Liver (tissue), 9 donors: ENCODE measurements around the gene GMDS. TPM values are rescaled to one million over a fixed set of nuclear protein-coding genes. Genes with fewer than 3 reads are reported as not detected.

Experiments used
- DNase-seq: peaks from one replicate; pipeline ENCODE4 v3.0.0-alpha.2; 2017; ENCODE audit warnings: low spot score
- H3K27ac ChIP-seq, 2 donors: one replicate each; pipeline ENCODE4 v1.7.0; 2013; ENCODE audit warnings: inconsistent platforms in 2 of 2, low read length in 2 of 2, control low read depth in 1 of 2, low read depth in 1 of 2, mild to moderate bottlenecking in 1 of 2
- H3K27me3 ChIP-seq, 4 donors: one replicate each; pipeline versions ENCODE4 v1.6.1 to v1.7.0; 2013; ENCODE audit warnings: low read length in 3 of 4, inconsistent platforms in 1 of 4, mild to moderate bottlenecking in 1 of 4, moderate library complexity in 1 of 4; ENCODE audit not compliant: control insufficient read depth in 4 of 4, insufficient read depth in 4 of 4
- H3K36me3 ChIP-seq, 4 donors: one replicate each; pipeline versions ENCODE4 v1.6.1 to v1.7.0; 2013; ENCODE audit warnings: low read length in 3 of 4, mild to moderate bottlenecking in 3 of 4, low read depth in 1 of 4, moderate library complexity in 1 of 4; ENCODE audit not compliant: control insufficient read depth in 4 of 4, insufficient read depth in 3 of 4
- H3K4me1 ChIP-seq, 4 donors: one replicate each; pipeline versions ENCODE4 v1.6.1 to v1.7.0; 2013; ENCODE audit warnings: low read length in 3 of 4, mild to moderate bottlenecking in 3 of 4, moderate library complexity in 1 of 4; ENCODE audit not compliant: control insufficient read depth in 4 of 4, insufficient read depth in 4 of 4
- H3K4me3 ChIP-seq, 3 donors: one replicate each; pipeline versions ENCODE4 v1.6.1 to v1.7.0; 2013; ENCODE audit warnings: low read length in 3 of 3, control low read depth in 1 of 3, low read depth in 1 of 3, mild to moderate bottlenecking in 1 of 3
- H3K9ac ChIP-seq, 2 donors: one replicate each; pipeline ENCODE4 v1.7.0; 2013; ENCODE audit warnings: low read length in 2 of 2, mild to moderate bottlenecking in 2 of 2, moderate library complexity in 2 of 2, control low read depth in 1 of 2, low read depth in 1 of 2
- H3K9me3 ChIP-seq, 4 donors: one replicate each; pipeline versions ENCODE4 v1.6.1 to v1.7.0; 2013; ENCODE audit warnings: low read length in 3 of 4; ENCODE audit not compliant: control insufficient read depth in 4 of 4
- CTCF ChIP-seq: fragments of 150-350 bp; IDR thresholded peaks from 2 replicates; pipeline ENCODE4 v1.5.1; 2017; ENCODE audit warnings: improper control_type of control experiment, low read depth, low read length; ENCODE audit not compliant: missing input control
- EGR1 ChIP-seq, 2 donors: IDR thresholded peaks; 2 replicates each; pipeline ENCODE4 v1.6.1; 2016 to 2018; ENCODE audit warnings: antibody characterized with exemption in 2 of 2, low read depth in 2 of 2
- FOXA1 ChIP-seq: IDR thresholded peaks from 2 replicates; pipeline ENCODE4 v1.6.1; 2016; ENCODE audit warnings: antibody characterized with exemption
- GABPA ChIP-seq, 2 donors: IDR thresholded peaks in 1 of 2; conservative IDR thresholded peaks in 1 of 2; 2 replicates each; pipeline ENCODE4 v1.6.1; 2016; ENCODE audit warnings: antibody characterized with exemption in 2 of 2, mild to moderate bottlenecking in 1 of 2, moderate library complexity in 1 of 2
- HNF4A ChIP-seq, 2 donors: conservative IDR thresholded peaks; 2 replicates each; pipeline ENCODE4 v1.6.1; 2016; ENCODE audit warnings: antibody characterized with exemption in 2 of 2, mild to moderate bottlenecking in 2 of 2
- HNF4G ChIP-seq: IDR thresholded peaks from 2 replicates; pipeline ENCODE4 v1.6.1; 2016; ENCODE audit warnings: antibody characterized with exemption
- JUND ChIP-seq, 2 donors: IDR thresholded peaks; 2 replicates each; pipeline ENCODE4 v1.6.1; 2016; ENCODE audit warnings: antibody characterized with exemption in 2 of 2
- NR2F2 ChIP-seq: IDR thresholded peaks from 2 replicates; pipeline ENCODE4 v1.6.1; 2016; ENCODE audit warnings: antibody characterized with exemption
- RAD21 ChIP-seq, 2 donors: IDR thresholded peaks; 2 replicates each; pipeline ENCODE4 v1.6.1; 2016; ENCODE audit warnings: antibody characterized with exemption in 2 of 2, mild to moderate bottlenecking in 2 of 2
- REST ChIP-seq: IDR thresholded peaks from 2 replicates; pipeline ENCODE4 v1.6.1; 2016; ENCODE audit warnings: antibody characterized with exemption, mild to moderate bottlenecking
- RXRA ChIP-seq, 2 donors: IDR thresholded peaks; 2 replicates each; pipeline ENCODE4 v1.6.1; 2017 to 2018; ENCODE audit warnings: antibody characterized with exemption in 2 of 2, mild to moderate bottlenecking in 1 of 2
- SP1 ChIP-seq: IDR thresholded peaks from 2 replicates; pipeline ENCODE4 v1.6.1; 2018; ENCODE audit warnings: antibody characterized with exemption, mild to moderate bottlenecking
- TAF1 ChIP-seq: conservative IDR thresholded peaks from 2 replicates; pipeline ENCODE4 v1.6.1; 2016; ENCODE audit warnings: antibody characterized with exemption, mild to moderate bottlenecking
- YY1 ChIP-seq: IDR thresholded peaks from 2 replicates; pipeline ENCODE4 v1.6.1; 2016; ENCODE audit warnings: antibody characterized with exemption, mild to moderate bottlenecking
- ZBTB33 ChIP-seq: IDR thresholded peaks from 2 replicates; pipeline ENCODE4 v1.6.1; 2016; ENCODE audit warnings: antibody characterized with exemption
- WGBS: extraction: QIAGEN DNeasy Blood & Tissue Kit; methylation state at CpG from one replicate; pipeline ENCODE4 v1.1.7; 2013; 5-methylcytosine and 5-hydroxymethylcytosine counted together
- polyA plus RNA-seq, 2 donors: library from polyadenylated mRNA; stranded (reverse) in 1 of 2; unstranded in 1 of 2; fragments of 200-250 nt in 1 of 2; fragments of >200 nt in 1 of 2; fragmentation: Nextera tagmentation in 1 of 2; extraction: Ambion mirVana in 1 of 2; gene quantifications; one replicate each; pipeline versions ENCODE4 v1.2.1 to v1.2.3, GENCODE V29; 2013 to 2015
- total RNA-seq, 2 donors: library from RNA; depleted of rRNA; stranded (reverse); fragments of >200 nt; gene quantifications; one replicate each; pipeline ENCODE4 v1.2.3, GENCODE V29; 2014
- donor health status: healthy.
- donor health status: healthy.
- donor health status: healthy.
- donor health status: healthy.
- donor health status: healthy.

Gene GMDS
- total and polyA plus RNA-seq, 4 donors: 3.5 to 15.6 (median 13.0) TPM

- Histone ChIP-seq H3K4me3 (no peak overlapping the region), H3K27ac (no peak overlapping the region), H3K36me3 (no peaks in the 10 kb centered on the region), H3K27me3 (peaks cover 0 to 14% (median 8%) of the 10 kb centered on the region in 4 donors), H3K4me1 (peaks cover 4 to 20% (median 12%) of the 10 kb centered on the region in 4 donors), H3K9me3 (no peaks in the 10 kb centered on the region), H3K9ac (no peak overlapping the region)
- DNase-seq: no peak
- WGBS: 57% methylated on average over 3 of the region's 3 CpGs
- TF ChIP-seq TAF1: no peak
- TF ChIP-seq HNF4A (conservative IDR thresholded peaks at IDR 0.05): no peak
- TF ChIP-seq RXRA (IDR thresholded peaks at IDR 0.05): no peak
- no peak for TF ChIP-seq YY1
- TF ChIP-seq HNF4G: no peak
Observed at GRCh38 chr6:1600063-1600763, 645.2 kb downstream of the GMDS start.

- no peak overlapping the region for H3K27ac ChIP-seq
- peaks cover 0 to 14% (median 8%) of the 10 kb centered on the region in 4 donors for H3K27me3 ChIP-seq
- DNase-seq: no peak
- H3K4me1 ChIP-seq: peaks cover 0 to 12% (median 6%) of the 10 kb centered on the region in 4 donors
- no peak overlapping the region for H3K9ac ChIP-seq
- no peak for TF ChIP-seq YY1
- no peak for TF ChIP-seq JUND (IDR thresholded peaks at IDR 0.05)
- 77% methylated on average over 10 of the region's 10 CpGs for WGBS
- no peak overlapping the region for H3K4me3 ChIP-seq
- H3K9me3 ChIP-seq: no peaks in the 10 kb centered on the region
- H3K36me3 ChIP-seq: no peaks in the 10 kb centered on the region
Observed at GRCh38 chr6:1599469-1599868, 645.9 kb downstream of the GMDS start.

- 83% methylated on average over 24 of the region's 24 CpGs for WGBS
- peaks cover 0 to 7% (median 1%) of the 10 kb centered on the region in 4 donors for H3K4me1 ChIP-seq
- H3K27ac ChIP-seq: no peak overlapping the region
- H3K36me3 ChIP-seq: no peaks in the 10 kb centered on the region
- TF ChIP-seq YY1: no peak
- no peak for TF ChIP-seq EGR1 (IDR thresholded peaks at IDR 0.05; ENCODE audit: low read depth in 2 of 2)
- no peak for TF ChIP-seq TAF1
- TF ChIP-seq RAD21 (IDR thresholded peaks at IDR 0.05): no peak
- no peak for TF ChIP-seq HNF4G
- TF ChIP-seq NR2F2: no peak
- TF ChIP-seq RXRA (IDR thresholded peaks at IDR 0.05): no peak
- TF ChIP-seq GABPA (IDR thresholded peaks at IDR 0.05 in 1 of 2, conservative IDR thresholded peaks at IDR 0.05 in 1 of 2): no peak
- TF ChIP-seq HNF4A (conservative IDR thresholded peaks at IDR 0.05): no peak
- no peak for TF ChIP-seq CTCF
- no peak for TF ChIP-seq SP1
- no peak for TF ChIP-seq ZBTB33
- TF ChIP-seq REST: no peak
- TF ChIP-seq FOXA1: no peak
- H3K9ac ChIP-seq: no peak overlapping the region
- H3K9me3 ChIP-seq: no peaks in the 10 kb centered on the region
- DNase-seq: no peak
- H3K27me3 ChIP-seq: peaks cover 0 to 14% (median 8%) of the 10 kb centered on the region in 4 donors
- H3K4me3 ChIP-seq: no peak overlapping the region
Observed at GRCh38 chr6:1598886-1599285, 646.5 kb downstream of the GMDS start.
